Testis (tissue), 3 donors: Measurements from ENCODE around the gene XPO5. TPM values are rescaled to one million over a fixed set of nuclear protein-coding genes. Genes with fewer than 3 reads are reported as not detected.

ENCODE experiments used
- DNase-seq: peaks from one replicate; pipeline ENCODE4 v3.0.0-alpha.2; 2019
- H3K27ac ChIP-seq, 2 donors: fragments of 200-600 bp; sonication (generic); one replicate each; pipeline ENCODE4 v1.5.1; 2019
- H3K27me3 ChIP-seq: fragments of 200-600 bp; sonication (generic); one replicate; pipeline ENCODE4 v1.5.1; 2019
- H3K36me3 ChIP-seq: fragments of 200-600 bp; sonication (generic); one replicate; pipeline ENCODE4 v1.5.1; 2017; ENCODE audit warnings: low read depth; ENCODE audit errors: missing control alignments
- H3K4me1 ChIP-seq: fragments of 200-600 bp; sonication (generic); one replicate; pipeline ENCODE4 v1.5.1; 2019
- H3K4me3 ChIP-seq, 2 donors: fragments of 200-600 bp; sonication (generic); one replicate each; pipeline ENCODE4 v1.5.1; 2017 to 2019
- H3K9me3 ChIP-seq: fragments of 200-600 bp; sonication (generic); one replicate; pipeline ENCODE4 v1.5.1; 2017
- CTCF ChIP-seq, 3 experiments: fragments of 450-650 bp in 2 of 3; fragments of 200-600 bp in 1 of 3; sonication (generic) in 1 of 3; IDR thresholded peaks; one replicate each; pipeline ENCODE4 v1.5.1; 2016 to 2019; ENCODE audit warnings: antibody characterized with exemption in 3 of 3, mild to moderate bottlenecking in 2 of 3, moderate library complexity in 1 of 3
- POLR2A ChIP-seq: fragments of 450-650 bp; IDR thresholded peaks from one replicate; pipeline ENCODE4 v1.6.1; 2017; ENCODE audit warnings: antibody characterized with exemption, mild to moderate bottlenecking, moderate library complexity
- WGBS, 2 donors: methylation state at CpG; one replicate each; pipeline ENCODE4 v1.1.5; 2018; 5-methylcytosine and 5-hydroxymethylcytosine counted together
- intact Hi-C: fragments of 100-400 bp; cut with DNase I; formaldehyde crosslinking; loops from one replicate; pipeline ENCODE4 v1.15.1; 2023; ENCODE audit warnings: low total_unique reads
- polyA plus RNA-seq: library from polyadenylated mRNA; stranded (reverse); fragments of 350-450 nt; fragmentation: Illumina TruSeq; extraction: RNeasy Lipid Tissue Mini Kit (QIAGEN cat#74804); gene quantifications from one replicate; pipeline ENCODE4 v1.2.3, GENCODE V29; 2014; ENCODE audit warnings: low read depth, low replicate concordance; ENCODE audit not compliant: insufficient read depth
- total RNA-seq, 2 donors: library from RNA; depleted of rRNA; stranded (reverse); fragments of >200 nt; gene quantifications; one replicate each; pipeline ENCODE4 v1.2.3, GENCODE V29; 2016

XPO5 gene
- total and polyA plus RNA-seq, 3 donors from 2014 or later, result 53.7 to 79.1 (median 65.8) TPM

DNA sequence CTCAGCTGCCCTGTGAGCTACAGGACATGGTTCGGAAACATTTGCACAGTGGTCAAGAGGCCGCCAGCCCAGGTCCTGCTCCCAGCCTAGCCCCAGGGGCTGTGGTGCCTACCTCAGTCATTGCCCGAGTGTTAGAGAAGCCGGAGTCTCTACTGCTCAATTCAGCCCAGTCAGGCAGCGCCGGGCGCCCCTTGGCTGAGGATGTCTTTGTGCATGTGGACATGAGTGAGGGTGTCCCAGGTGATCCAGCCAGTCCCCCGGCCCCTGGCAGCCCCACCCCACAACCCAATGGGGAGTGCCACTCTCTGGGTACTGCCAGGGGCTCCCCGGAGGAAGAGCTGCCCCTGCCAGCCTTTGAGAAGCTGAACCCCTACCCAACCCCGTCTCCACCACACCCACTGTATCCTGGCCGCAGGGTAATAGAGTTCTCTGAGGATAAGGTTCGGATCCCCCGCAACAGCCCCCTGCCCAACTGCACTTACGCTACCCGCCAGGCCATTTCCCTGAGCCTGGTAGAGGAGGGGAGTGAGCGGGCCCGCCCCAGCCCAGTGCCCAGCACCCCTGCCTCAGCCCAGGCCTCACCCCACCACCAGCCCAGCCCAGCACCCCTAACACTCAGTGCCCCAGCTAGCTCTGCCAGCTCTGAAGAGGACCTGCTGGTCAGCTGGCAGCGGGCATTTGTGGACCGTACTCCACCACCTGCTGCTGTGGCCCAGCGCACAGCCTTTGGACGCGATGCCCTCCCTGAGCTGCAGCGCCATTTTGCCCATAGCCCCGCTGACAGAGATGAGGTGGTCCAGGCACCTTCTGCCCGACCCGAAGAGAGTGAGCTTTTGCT lies 70.9 kb downstream of the XPO5 start:
- Histone ChIP-seq H3K9me3 (no peaks in the 10 kb centered on the region), H3K27me3 (no peaks in the 10 kb centered on the region), H3K36me3 (no peaks in the 10 kb centered on the region), H3K27ac (no peak overlapping the region), H3K4me3 (no peak overlapping the region), H3K4me1 (peaks cover 10% of the 10 kb centered on the region)
- no peak for DNase-seq
- intact Hi-C loops, result loop anchor here (10.0 kb wide), 1 partner anchor 50 kb away; the partner anchor contains the start of gene DLK2
- TF ChIP-seq POLR2A (no peak), CTCF (IDR thresholded peaks at IDR 0.05) (no peak)
- 89 to 92% methylated on average over 8 to 26 of the region's 26 CpGs for WGBS, 2 donors

- no peak for DNase-seq
- 94 to 96% methylated on average over 5 to 8 of the region's 8 CpGs for WGBS, 2 donors
- Histone ChIP-seq H3K27ac (no peak overlapping the region), H3K9me3 (no peaks in the 10 kb centered on the region), H3K27me3 (no peaks in the 10 kb centered on the region), H3K4me3 (no peak overlapping the region), H3K4me1 (peaks cover 16% of the 10 kb centered on the region), H3K36me3 (no peaks in the 10 kb centered on the region)
- intact Hi-C loops, result loop anchor here (10.0 kb wide), 1 partner anchor 49 kb away; the partner anchor contains the start of gene DLK2
- TF ChIP-seq POLR2A, result no peak
- no peak for TF ChIP-seq CTCF (IDR thresholded peaks at IDR 0.05)
Measured at GRCh38 chr6:43503443-43503842, 72.4 kb downstream of the XPO5 start.

GRCh38 chr6:43502666-43503065 lies 73.2 kb downstream of the XPO5 start:
- 94 to 95% methylated on average over 4 of the region's 4 CpGs for WGBS, 2 donors
- no peak for TF ChIP-seq POLR2A
- no peak for TF ChIP-seq CTCF (IDR thresholded peaks at IDR 0.05)

GRCh38 chr6:43500921-43501320 lies 74.9 kb downstream of the XPO5 start:
- H3K27me3 ChIP-seq, result no peaks in the 10 kb centered on the region
- H3K4me3 ChIP-seq, result no peak overlapping the region
- H3K36me3 ChIP-seq, result no peaks in the 10 kb centered on the region
- no peaks in the 10 kb centered on the region for H3K9me3 ChIP-seq
- no peak overlapping the region for H3K27ac ChIP-seq
- H3K4me1 ChIP-seq, result peaks cover 23% of the 10 kb centered on the region
- DNase-seq, result no peak
- intact Hi-C loops, result loop anchor here (10.0 kb wide), 1 partner anchor 46 kb away; the partner anchor contains the start of gene DLK2
- WGBS, 2 donors, result 94 to 95% methylated on average over 3 of the region's 3 CpGs
- TF ChIP-seq CTCF (IDR thresholded peaks at IDR 0.05), result no peak
- TF ChIP-seq POLR2A, result no peak

More at GRCh38 chr6:43502666-43503065, 73.2 kb downstream of the XPO5 start:
- Histone ChIP-seq H3K27me3 (no peaks in the 10 kb centered on the region), H3K27ac (no peak overlapping the region), H3K9me3 (no peaks in the 10 kb centered on the region), H3K4me3 (no peak overlapping the region), H3K4me1 (peaks cover 16% of the 10 kb centered on the region), H3K36me3 (no peaks in the 10 kb centered on the region)
- no peak for DNase-seq
- intact Hi-C loops, result loop anchor here (10.0 kb wide), 1 partner anchor 48 kb away; the partner anchor contains the start of gene DLK2
